HCEC 1CT (cell line): ENCODE data around the gene IL17RB.

Experiments
- DNase-seq: peaks from one replicate; pipeline ENCODE4 v3.0.0-alpha.2; 2017

IL17RB gene

GRCh38 chr3:53813229-53813628, 33.1 kb upstream of the IL17RB start:
- DNase-seq = no peak

DNA sequence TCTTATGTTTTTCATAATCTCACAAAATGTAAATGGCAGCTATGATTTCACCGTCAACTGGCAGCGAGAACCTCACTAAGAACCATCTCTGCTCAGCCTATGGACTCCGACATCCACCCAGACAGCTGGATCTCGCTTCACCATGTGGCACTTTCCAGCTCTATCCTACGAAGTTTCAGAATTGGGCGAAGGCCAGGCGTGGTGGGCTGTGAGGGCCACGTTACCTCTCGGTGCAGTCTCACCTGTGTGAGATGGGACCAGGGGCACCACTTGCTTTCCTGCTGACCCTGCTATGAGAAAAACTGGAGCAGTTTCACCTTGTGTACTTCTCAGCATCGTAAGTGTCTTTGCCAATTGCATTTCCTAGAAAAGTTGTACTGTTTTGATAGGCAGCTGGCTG, 32.5 kb upstream of the IL17RB start:
- no peak for DNase-seq

GRCh38 chr3:53815067-53815466, 31.3 kb upstream of the IL17RB start:
- DNase-seq = no peak

DNA sequence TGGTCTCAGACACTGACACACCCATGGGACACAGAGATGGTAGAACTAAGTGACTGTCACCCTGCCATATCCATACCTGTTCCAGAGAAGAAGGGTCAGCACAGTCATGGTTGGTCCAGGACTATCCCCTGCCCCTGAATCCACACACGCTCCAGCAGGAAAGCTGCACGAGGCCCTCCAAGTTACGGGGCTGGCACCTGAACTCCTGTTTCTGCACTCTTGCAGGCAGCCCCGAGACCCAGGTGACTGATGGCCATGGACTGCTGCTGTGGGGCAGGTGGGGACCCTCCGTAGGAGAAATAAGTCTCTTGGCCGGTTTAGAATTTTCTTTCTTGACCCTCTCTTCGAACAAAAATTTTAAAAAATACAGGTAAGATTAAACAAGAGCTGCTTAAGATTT, 30.7 kb upstream of the IL17RB start:
- DNase-seq = no peak

DNA sequence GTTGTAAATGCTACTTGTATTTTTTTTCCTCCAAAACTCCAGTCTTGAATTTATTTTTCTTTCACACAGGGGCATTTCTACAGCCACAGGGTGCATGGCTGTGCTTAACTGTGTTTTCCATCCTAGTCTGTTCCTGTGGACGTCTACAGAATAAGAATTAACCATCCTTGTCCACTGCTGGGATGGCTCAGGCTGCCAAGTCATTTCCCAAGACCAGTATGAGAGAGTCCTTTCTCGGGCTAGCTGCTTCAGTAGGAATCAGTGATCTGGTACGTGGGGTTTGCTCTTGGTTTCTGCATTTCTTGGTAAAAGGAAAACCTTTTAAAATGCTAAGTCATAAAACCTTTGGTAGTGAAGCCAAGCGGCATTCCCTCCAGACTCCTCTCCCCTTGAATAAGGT, 29.9 kb upstream of the IL17RB start:
- DNase-seq = no peak

DNA sequence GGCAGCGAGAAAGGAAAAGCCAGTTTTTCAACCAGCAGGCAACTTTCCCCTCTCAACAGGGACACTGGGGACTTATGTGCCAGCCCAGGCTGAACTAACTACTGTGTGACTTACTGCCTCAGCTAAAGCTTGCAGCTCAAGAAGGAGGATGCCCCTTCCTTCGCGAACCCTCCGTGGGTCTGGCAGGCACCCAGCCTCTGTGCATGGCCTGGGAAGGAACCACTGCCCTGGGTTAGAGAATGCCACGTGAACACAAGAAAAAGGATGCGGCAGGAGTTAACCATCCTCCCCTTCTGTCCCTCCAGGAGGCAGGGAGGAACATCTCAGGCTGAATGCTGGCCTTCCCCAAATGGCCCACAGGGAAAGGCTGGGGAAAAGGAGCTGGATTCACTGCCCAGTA, 29.2 kb upstream of the IL17RB start:
- DNase-seq = no peak

DNA sequence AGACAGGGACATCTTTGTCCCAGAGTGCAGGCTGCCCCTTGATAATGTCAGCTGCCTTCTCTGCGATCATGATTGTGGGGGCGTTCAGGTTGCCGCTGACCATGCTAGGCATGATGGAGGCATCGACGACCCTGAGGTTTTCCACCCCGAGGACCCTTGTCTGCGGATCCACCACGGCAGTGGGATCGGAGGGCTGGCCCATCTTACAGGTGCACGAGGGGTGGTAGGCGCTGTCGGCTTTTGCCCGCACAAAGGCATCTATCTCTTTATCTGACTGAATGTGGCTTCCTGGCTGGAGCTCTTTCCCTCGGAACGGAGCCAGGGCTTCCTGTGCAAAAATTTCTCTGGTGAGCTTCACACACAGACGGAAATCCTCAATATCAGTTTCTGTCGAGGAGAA, 28.6 kb upstream of the IL17RB start:
- DNase-seq = no peak

- no peak for DNase-seq
Observed at GRCh38 chr3:53818221-53819162, 27.9 kb upstream of the IL17RB start.

- DNase-seq = no peak
Observed at GRCh38 chr3:53819163-53819868, 27.1 kb upstream of the IL17RB start.

GRCh38 chr3:53820084-53820483, 26.3 kb upstream of the IL17RB start:
- no peak for DNase-seq

GRCh38 chr3:53820756-53821580, 25.4 kb upstream of the IL17RB start:
- no peak for DNase-seq

- DNase-seq = peak; percentile 16
Observed at GRCh38 chr3:53821631-53822121, 24.7 kb upstream of the IL17RB start.

GRCh38 chr3:53822331-53822741, 24.0 kb upstream of the IL17RB start:
- no peak for DNase-seq

- DNase-seq = no peak
Observed at GRCh38 chr3:53823026-53823955, 23.1 kb upstream of the IL17RB start.

DNA sequence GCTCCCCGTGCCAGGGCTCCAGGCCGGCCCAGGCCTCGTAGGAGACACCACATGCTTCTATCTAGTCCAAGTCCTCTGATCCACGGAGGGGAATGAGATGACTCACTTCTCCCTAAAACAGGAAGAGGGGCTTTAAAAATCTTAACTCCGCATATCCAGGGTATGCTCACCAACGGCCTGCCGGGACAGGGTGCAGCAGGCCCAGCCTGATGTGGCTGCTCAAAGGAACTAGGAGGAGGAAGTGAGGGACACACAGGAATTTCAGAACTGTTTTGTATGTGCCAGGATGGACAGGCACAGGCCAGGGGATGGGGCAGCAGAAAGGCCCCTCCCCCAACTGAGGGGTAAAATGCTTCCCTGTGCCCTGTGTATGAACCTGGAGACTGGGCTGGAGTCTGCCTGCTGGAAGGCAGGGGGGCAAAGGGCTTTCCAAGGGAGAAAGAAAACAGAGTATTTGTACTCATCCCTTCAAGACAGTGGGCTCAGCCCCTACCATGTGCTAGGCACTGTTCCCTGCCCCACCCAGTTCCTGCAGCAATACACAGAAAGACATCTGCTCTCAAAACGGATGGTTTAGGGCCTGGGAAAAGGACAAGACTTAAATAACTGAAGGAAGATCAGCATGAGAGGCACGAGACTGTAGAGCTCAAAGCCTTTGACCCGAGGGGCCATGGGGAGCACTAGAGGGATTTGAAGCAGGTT, 22.3 kb upstream of the IL17RB start:
- no peak for DNase-seq

GRCh38 chr3:53824795-53825194, 21.6 kb upstream of the IL17RB start:
- no peak for DNase-seq

GRCh38 chr3:53826048-53826447, 20.3 kb upstream of the IL17RB start:
- DNase-seq = no peak

GRCh38 chr3:53828581-53828980, 17.8 kb upstream of the IL17RB start:
- no peak for DNase-seq

- no peak for DNase-seq
Observed at GRCh38 chr3:53829605-53830004, 16.8 kb upstream of the IL17RB start.

DNA sequence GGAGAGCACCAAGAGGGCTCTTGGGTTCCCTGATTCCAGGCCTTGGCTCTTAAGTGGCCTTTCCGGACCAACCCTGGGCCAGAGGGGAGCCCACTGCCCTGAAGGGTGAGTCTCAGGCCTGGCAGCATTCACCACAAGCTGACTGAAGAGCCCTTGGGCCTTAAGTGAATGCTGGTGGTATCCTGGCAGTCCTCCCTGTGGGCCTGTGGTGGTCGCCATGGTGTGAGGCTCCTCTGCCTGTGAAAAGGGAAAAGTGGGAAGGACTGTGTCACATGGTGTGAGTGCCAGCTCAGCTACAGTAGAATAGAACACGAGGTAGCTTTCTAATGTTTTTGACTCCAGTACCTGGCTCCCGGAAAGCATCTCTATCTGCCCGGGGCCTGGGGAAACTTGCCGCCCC, 15.4 kb upstream of the IL17RB start:
- no peak for DNase-seq

DNA sequence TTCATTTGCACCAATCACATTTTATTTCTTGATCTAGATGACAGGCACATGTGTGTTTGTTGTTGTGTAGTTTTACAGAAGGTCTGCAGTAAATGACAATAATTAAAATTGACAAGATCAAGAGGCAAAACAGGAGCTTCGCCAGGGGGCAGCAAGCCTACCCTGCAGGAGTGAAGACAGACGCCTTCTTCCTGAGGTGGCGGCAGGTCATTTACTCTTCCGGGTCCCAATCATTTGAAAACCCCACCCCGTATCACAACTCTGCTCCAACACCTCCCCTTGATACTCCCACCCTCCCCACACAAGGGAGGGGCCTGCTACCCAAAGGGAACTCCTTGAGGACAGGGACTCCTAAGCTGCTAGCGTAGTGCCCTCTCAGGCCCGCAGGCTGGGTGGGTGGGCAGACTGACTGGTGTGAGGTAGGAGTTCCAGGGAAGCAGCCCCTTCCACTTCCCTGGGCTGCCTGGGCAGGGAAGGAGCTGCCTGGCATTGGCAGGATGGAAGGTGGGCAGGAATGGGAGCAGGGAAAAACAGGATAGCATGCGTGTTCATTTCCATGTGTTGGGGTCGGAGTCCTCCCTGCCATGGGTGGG, 13.2 kb upstream of the IL17RB start:
- DNase-seq = no peak
